HG03280 (cell line): Measurements from ENCODE around the gene ERVW-1.
A peak's percentile ranks its signal among the peaks of the same experiment; 100 is the strongest.
"Not testable (repeated sequence)": the region's sequence is repeated elsewhere in the genome, so short reads cannot be mapped to it uniquely, and the experiment has no call there.

Experiments used
- ATAC-seq: cut with Tn5 transposase; IDR thresholded peaks from one replicate; pipeline ENCODE4 v1.9.1; 2021; ENCODE audit warnings: mild to moderate bottlenecking, moderate library complexity; ENCODE audit not compliant: unreplicated experiment

Gene ERVW-1

DNA sequence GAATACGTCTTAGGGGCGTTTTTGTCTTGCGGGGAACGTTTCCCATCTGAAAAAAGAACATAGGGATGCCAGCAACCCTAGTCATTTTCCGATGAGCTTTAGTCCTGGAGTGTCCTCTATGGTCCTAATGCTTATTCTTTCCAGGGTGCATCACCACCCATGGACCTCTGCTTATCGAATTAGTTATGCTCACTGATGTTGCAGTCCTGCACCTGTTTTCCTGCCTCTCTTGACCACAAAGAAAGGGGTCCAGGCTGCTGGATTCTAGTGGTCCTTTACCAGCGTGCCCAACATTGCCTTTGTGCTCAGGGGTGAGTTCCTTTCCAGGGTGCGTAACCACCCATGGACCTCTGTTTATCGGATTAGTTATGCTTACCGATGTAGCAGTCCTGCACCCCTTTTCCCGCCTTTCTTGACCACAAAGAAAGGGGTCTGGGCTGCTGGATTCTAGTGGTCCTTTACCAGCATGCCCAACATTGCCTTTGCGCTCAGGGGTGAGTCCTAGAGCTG is 2.4 kb downstream of the ERVW-1 start:
- ATAC-seq: not testable (repeated sequence)

GRCh38 chr7:92473989-92474388 is 3.8 kb downstream of the ERVW-1 start:
- ATAC-seq: not testable (repeated sequence)

- not testable (repeated sequence) for ATAC-seq
These were observed 9.2 kb downstream of the ERVW-1 start for GRCh38 chr7:92468589-92468988.

DNA sequence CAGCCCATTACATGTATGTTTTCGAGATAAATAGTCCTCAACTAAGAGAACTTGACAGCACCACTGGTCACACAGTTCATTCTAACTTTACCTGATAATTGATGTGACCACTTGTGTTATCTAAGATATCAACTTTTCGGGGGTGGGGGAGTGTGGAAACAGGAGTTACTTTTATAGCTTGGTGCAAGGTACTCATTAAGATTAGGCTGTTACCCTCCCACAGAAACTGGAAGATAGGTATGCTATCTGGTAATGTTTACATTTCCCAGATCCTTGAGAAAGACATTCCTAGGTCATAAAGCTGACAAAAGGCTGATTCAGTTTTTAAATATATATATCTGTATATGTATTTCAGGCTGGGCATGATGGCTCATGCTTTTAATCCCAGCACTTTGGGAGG is 11.1 kb downstream of the ERVW-1 start:
- ATAC-seq: no peak

- no peak for ATAC-seq
These were observed 13.2 kb downstream of the ERVW-1 start for GRCh38 chr7:92464515-92464914.

DNA sequence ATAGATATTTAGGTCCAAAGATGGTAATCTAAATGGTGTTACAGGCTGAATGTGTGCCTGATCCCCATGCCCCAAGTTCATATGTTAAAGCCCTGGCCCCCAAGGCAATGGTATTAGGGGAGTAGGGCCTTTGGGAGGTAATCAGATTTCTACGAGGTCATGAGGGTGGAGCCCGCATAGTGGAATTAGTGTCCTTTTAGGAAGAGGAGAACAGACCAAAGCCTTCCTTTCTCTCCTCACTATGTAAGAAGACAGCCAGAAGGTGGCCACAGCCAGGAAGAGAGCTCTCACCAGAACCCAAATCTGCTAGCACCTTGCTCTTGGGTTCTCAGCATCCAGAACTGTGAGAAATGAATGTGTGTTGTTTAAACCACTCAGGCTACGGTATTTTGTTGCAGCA is 15.2 kb downstream of the ERVW-1 start:
- no peak for ATAC-seq

DNA sequence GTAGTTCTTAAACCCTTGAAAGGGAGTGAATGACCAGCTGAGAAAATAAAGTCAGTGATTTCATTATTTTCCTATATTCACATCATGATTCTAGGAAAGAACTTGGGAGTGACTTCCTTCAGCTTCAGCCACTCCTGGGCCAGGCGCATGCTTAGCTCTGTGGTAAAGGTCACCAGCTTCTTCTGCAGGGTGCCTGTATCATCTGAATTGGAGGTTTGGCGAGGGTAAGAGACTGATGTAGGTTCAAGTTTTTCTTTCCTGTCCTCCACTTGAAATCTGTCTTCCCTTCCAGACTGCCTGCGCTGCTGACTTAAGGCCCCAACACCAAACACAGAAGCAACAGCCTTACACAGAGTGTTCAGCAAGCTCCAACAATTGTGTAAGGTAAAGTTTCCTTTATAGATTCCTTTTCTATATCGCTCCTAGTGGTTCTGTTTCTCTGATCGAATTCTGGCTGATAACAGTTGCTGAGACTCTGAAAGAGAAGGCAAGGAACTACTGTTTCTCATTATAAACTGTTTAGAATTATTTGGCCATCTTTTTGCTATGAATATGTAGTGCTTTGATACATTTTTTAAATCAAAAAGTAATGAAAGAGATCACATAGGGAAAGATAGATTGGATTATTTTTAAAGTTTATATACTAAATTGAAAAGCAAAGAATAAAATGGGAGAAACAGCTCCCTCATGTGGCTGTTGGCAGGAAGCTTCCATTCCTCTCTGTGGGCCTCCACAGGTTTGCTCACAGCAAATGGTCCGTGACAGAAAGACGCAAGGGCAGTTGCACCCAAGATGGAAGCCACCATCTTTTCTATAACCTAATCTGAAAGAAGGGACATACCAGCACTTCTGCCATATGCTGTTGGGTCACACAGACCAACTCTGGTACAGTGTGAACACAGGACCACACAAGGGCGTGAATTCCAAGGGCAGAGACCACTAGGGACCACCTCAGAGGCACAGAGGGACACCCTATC is 16.4 kb downstream of the ERVW-1 start:
- peak; percentile 76 for ATAC-seq

GRCh38 chr7:92460510-92460909 is 17.2 kb downstream of the ERVW-1 start:
- ATAC-seq: no peak

DNA sequence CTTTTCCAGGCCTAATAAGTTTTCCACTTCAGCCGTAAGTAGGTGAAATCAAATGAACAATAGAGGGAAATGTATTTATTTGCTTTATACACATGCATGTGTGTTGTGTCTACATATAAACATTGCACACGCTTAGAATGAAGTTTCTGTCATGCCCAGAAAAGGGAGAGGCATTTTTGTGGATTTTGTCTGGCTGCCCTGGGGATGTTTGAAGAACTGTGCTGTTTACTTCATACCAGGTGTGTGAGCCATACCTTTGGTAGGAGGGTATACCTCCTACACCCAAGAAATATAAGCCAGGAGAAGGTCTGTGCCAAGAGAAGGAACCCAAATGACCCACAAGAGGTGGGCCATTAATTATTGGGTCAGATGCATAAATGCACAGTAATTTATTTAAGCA is 17.6 kb downstream of the ERVW-1 start:
- no peak for ATAC-seq

- ATAC-seq: no peak
These were observed 21.5 kb downstream of the ERVW-1 start for GRCh38 chr7:92456236-92456635.

DNA sequence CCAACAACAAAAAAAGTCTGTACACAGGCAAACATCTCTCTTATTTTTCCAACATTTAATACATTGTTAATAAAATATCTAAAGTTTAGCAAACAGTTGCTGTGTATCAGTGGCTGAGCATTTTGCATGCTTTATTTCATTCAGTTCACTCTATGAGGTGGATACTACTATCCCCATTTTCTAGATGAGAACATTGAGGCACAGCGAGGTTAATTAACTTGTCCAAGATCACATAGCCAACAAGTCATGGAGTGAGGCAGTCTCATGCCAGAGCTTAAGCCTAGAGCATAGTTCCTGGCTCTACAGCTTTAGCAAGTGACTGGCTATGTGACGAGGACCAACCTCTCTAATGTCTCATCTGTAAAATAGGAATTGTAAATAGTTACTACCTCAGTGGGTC is 26.1 kb downstream of the ERVW-1 start:
- no peak for ATAC-seq

- peak; percentile 41 for ATAC-seq
These were observed 29.5 kb downstream of the ERVW-1 start for GRCh38 chr7:92448205-92448747.

DNA sequence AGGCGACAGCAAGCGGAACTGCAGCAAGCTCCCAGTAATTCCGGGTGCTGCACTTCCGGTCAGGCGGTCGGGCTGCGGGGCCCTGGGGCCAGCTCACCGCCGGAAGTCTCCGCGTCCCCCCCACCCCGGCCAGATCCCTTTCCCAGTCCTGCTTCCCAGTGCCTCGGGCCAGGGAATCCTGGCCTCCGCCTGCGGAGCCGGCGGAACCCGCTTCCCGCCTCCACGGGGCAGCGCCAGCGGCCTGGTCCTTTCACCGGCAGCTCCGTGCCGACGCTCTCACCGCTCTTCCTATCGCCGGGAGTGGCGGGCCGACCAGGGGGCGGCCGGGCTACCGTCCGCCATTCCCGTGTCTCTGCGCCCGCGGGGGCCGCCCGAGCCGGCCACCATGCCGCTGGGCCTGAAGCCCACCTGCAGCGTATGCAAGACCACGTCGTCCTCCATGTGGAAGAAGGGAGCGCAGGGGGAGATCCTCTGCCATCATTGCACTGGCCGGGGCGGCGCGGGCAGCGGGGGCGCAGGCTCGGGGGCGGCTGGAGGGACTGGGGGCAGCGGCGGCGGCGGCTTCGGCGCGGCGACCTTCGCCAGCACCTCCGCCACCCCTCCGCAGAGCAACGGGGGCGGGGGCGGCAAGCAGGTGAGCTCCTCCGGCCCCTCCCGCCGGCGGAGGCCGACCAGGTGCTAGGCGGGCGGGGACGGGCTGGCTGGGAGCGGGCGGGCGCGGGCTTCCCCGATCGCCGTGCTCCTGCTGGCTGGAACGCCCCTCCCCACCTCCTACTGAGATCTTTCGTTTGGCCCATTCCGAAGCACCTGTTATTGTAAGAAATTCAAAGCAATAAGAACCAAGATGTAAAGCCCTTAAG is 30.2 kb downstream of the ERVW-1 start, which contains the start of gene GATAD1:
TSS of gene GATAD1 (plus strand) at position 138 of the 860 bp plus-strand sequence. CDS start at position 386, 248 bp downstream.
- ATAC-seq: peak; percentile 83

- ATAC-seq: no peak
These were observed 30.8 kb downstream of the ERVW-1 start for GRCh38 chr7:92446869-92447344.

DNA sequence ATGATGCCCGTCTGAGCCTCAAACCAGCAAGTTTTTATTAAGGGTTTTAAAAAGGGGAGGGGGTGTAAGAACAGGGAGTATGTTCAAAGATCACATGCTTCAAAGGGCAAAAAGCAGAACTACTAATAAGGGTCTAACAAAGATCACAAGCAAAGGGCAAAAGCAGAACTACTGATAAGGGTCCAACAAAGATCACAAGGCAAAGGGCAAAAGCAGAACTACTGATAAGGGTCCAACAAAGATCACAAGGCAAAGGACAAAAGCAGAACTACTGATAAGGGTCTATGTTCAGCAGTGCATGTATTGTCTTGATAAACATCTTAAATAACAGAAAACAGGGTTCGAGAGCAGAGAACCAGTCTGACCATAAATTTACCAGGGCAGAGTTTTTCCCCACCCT is 35.0 kb downstream of the ERVW-1 start:
- not testable (repeated sequence) for ATAC-seq

DNA sequence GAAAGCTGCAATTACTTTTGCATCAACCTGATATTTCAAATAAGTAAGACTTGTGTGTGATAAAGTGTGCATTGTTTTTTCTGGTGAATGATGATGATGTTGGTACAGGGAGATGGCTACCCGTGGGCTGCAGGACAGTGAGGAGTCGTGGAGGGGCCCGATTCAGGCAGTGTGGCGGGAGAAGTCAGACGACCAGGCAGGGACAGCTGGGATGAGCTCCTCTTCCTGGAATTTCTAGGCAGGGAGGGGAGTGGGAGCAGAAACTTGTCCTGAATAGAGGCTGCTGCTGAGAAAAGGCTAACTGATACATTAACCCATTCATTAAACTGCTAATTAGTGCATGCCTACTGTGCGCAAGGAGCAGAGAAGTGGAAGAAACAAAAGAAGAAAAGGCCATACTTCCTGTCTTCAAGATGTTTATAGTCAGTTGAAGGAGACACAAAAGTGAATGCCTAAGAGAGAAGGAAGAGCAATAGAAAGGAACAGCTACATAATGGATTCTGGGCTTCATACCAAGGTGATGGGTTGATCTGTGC is 39.7 kb downstream of the ERVW-1 start:
- no peak for ATAC-seq

DNA sequence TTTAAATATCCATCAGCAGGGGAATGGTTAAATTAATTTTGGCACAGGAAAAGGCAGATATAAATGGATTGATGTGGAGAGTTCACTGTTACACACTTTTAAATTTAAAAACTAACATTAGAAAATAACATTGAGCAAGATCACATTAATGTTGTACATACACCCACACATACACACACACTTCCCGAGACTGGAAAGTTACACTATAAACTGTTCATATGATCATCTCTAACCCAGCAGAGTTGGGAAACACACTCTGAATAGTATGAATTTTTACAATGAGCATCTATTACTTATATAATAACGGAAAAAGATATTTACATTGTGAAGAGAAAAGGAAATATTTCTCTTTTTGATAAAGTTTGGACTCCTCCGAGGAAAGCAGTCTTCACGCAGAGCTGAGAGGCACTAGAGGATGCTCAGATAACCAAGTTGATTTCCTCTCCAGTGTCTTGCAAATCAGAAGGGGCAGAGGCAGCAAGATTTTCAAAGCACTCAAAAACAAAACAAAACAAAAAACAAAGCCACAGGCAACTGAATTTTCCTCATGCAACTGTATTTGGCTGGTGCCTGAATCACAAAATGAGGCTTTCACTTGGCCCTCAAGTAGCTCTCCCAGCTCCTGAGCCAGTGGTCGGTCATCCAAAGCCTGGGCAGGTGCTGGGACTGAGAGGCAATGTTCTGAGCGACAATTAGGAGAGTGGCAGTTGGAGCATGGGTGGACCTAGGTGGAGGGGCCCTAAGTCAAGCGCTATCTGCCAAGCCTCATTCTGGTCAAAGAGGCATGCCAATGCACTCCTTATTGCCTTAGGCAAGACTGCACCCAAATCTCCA is 40.9 kb downstream of the ERVW-1 start:
- no peak for ATAC-seq

GRCh38 chr7:92435542-92435941 is 42.2 kb downstream of the ERVW-1 start:
- no peak for ATAC-seq

DNA sequence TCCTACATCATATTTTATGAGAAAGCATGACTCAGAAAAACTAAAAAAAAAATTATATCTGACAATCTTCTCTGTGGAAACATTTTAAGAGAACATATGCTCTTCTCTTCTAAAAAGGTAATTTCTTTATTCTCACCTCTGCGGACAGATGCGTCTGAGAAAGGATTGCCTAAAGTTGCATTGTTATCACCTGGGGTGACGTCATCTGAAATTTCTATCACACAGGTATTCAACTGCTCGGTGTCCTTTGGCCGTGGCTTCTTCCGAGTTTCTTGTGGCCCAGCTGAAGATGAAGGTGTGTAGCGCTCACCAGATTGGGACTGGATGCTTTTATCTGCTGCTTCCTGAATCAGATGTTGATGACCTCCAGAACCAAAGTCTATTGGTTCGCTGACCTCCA is 44.7 kb downstream of the ERVW-1 start:
- no peak for ATAC-seq
